HL-60 (cell line): Measurements from ENCODE around the gene CHTF8.

Source experiments
- DNase-seq, 2 experiments: peaks; one replicate each; pipeline ENCODE4 v3.0.0-alpha.2; 2010 to 2020; ENCODE audit warnings: low read depth in 1 of 2, low spot score in 1 of 2
- H3K27ac ChIP-seq: fragments of 250-450 bp; sonication (Bioruptor Pico); replicated peaks from 2 replicates; pipeline ENCODE4 v1.5.1; 2020; ENCODE audit warnings: mild to moderate bottlenecking, moderate library complexity
- H3K27me3 ChIP-seq: fragments of 250-450 bp; sonication (Bioruptor Pico); 2 replicates; pipeline ENCODE4 v1.5.1; 2021; ENCODE audit warnings: mild to moderate bottlenecking, moderate library complexity; ENCODE audit not compliant: insufficient read depth, poor library complexity, severe bottlenecking
- H3K4me3 ChIP-seq: replicated peaks from 2 replicates; pipeline ENCODE4 v1.5.1; 2011; ENCODE audit warnings: mild to moderate bottlenecking, control low read depth, low read length; ENCODE audit not compliant: insufficient read depth
- CTCF ChIP-seq: IDR thresholded peaks from one replicate; pipeline ENCODE4 v1.5.1; 2011; ENCODE audit warnings: low read length, control low read depth, inconsistent platforms; ENCODE audit not compliant: insufficient read depth
- GABPA ChIP-seq: IDR thresholded peaks from 2 replicates; pipeline ENCODE4 v1.6.1; 2012; ENCODE audit warnings: low read depth
- POLR2AphosphoS5 ChIP-seq: IDR thresholded peaks from 2 replicates; pipeline ENCODE4 v1.6.1; 2012; ENCODE audit warnings: low read depth
- REST ChIP-seq: IDR thresholded peaks from 2 replicates; pipeline ENCODE4 v1.6.1; 2012; ENCODE audit warnings: low read depth; ENCODE audit not compliant: insufficient replicate concordance
- SPI1 ChIP-seq: IDR thresholded peaks from 2 replicates; pipeline ENCODE4 v1.6.1; 2012; ENCODE audit warnings: low read depth, mild to moderate bottlenecking, borderline replicate concordance

Gene CHTF8

GRCh38 chr16:69115837-69116236, 16.6 kb downstream of the CHTF8 start:
- Histone ChIP-seq H3K27ac (no peak overlapping the region), H3K27me3 (no peaks in the 10 kb centered on the region), H3K4me3 (no peak overlapping the region)
- TF ChIP-seq REST (no peak), POLR2AphosphoS5 (no peak), SPI1 (no peak), CTCF (no peak), GABPA (no peak)
- no peak for DNase-seq

- H3K27me3 ChIP-seq: no peaks in the 10 kb centered on the region
- TF ChIP-seq SPI1 (no peak), POLR2AphosphoS5 (no peak), GABPA (no peak), CTCF (no peak), REST (no peak)
- H3K27ac ChIP-seq: no peak overlapping the region
- DNase-seq: no peak
- H3K4me3 ChIP-seq: no peak overlapping the region
These were observed 17.0 kb downstream of the CHTF8 start for GRCh38 chr16:69115361-69115760.

GRCh38 chr16:69114976-69115355, 17.4 kb downstream of the CHTF8 start:
- no peaks in the 10 kb centered on the region for H3K27me3 ChIP-seq
- no peak overlapping the region for H3K4me3 ChIP-seq
- no peak for TF ChIP-seq POLR2AphosphoS5
- no peak for TF ChIP-seq SPI1
- no peak for TF ChIP-seq REST
- DNase-seq: no peak
- H3K27ac ChIP-seq: no peak overlapping the region

- TF ChIP-seq POLR2AphosphoS5: no peak
- TF ChIP-seq REST: no peak
- no peak for TF ChIP-seq GABPA
- TF ChIP-seq CTCF: no peak
- TF ChIP-seq SPI1: no peak
- peak in 1 of 2 experiments; percentile 28 for DNase-seq
- Histone ChIP-seq H3K27me3 (no peaks in the 10 kb centered on the region), H3K27ac (no peak overlapping the region), H3K4me3 (no peak overlapping the region)
These were observed 17.9 kb downstream of the CHTF8 start for GRCh38 chr16:69114346-69114975.
